GM18867 (cell line): Measurements from ENCODE around the gene AAK1.
"Not testable (repeated sequence)": the region's sequence is repeated elsewhere in the genome, so short reads cannot be mapped to it uniquely, and the experiment has no call there.

Experiments
- ATAC-seq: cut with Tn5 transposase; IDR thresholded peaks from one replicate; pipeline ENCODE4 v1.9.1; 2021; ENCODE audit warnings: mild to moderate bottlenecking, moderate library complexity; ENCODE audit not compliant: unreplicated experiment

AAK1 gene

DNA sequence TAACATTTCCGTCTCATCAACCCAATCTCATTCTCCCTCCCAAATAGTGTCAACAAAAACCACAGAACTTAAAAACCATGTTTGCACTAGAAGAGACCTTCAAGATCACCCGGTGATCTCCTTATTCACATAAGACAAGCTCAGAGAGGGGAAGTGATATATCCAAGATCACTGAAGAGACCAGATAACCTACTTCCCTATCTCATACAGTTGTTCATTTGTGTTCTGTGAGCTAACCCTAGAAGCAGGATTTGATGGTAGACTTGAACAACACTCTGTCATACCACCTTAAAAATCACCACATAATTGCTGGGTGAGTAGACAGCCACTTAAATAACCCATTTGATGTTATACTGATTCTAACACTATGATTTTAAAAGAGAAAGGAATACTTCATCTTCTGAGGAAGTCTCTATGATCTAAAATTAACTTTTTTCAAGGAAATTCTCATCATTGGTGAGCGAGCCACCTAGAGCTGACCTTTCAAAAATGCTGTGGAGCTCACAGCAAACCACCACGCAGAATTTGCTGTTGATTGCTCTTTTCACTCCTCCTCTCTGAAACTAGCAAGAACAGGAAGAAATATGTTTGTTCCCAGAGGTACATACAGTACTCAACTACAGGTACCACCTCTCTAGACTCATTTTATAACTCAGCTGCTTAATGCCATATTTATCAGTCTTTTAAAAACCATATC lies 15.1 kb downstream of the AAK1 start:
- no peak for ATAC-seq

DNA sequence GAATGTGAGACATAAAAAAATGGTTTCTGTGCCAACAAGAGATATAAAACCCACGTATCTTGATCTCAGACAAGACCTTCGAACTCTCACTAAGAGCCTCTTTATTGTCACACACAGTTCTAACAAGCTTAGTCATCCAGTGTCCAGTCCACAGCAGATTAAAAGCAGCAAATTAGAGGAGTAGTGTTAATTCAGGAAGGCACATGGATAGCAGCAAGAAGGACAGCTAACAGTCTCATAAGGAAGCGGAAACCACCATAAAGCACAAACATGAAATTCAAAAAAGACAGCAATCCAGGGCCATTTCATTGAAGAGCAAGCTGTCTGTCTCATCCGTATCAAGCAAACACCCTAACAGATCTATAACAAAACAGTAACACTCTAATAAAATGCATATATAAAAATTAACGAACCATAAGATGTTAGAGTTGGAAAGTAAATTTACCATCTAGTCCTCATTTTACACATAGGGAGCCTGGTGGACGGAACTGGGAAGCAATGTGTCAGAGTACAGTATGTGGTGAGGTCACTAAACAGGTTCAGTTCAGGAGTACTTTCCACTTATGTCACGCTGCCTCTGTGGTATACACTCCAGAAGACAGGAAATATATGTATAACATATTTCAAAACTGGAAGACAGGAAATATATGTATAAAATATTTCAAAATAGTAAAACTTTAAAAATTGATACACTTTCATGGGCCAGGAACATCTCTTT lies 18.3 kb downstream of the AAK1 start:
- ATAC-seq, result no peak

DNA sequence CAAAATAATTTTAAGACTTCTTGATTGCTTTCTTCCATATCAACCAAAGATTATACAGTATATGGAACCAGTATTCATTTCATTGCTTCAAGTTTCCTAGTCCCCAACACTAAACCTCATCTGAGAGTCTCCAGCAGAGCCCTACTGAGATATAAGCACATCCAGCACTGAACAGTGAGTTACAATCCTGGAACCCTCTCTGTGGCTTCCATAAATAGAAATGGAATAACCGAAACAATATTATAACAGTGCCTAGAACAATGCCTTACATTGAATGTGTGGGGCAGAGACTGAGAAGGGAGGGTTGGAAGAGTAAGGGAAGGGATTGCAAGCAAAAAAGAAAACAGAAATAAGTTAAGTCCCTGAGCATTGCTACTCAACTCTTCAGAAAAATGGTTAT lies 18.9 kb downstream of the AAK1 start:
- no peak for ATAC-seq

DNA sequence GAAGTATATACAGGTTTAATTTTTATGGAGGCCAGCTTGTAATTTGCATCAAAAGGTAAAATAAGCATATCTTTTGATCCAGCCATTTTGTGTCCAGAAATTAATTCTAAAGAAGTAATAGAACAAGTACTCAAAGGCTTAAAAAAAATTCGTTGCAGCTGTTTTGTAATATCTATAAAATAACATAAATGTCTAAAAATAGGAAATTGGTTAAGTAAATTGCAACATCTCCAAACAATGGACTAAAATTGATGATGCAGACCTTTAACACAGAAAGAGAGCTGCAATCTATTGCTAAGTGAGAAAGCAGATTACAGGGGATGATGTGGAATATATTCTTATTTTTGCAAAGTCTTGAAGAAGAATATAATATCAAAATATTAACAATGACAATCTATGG lies 19.4 kb downstream of the AAK1 start:
- ATAC-seq, result no peak

DNA sequence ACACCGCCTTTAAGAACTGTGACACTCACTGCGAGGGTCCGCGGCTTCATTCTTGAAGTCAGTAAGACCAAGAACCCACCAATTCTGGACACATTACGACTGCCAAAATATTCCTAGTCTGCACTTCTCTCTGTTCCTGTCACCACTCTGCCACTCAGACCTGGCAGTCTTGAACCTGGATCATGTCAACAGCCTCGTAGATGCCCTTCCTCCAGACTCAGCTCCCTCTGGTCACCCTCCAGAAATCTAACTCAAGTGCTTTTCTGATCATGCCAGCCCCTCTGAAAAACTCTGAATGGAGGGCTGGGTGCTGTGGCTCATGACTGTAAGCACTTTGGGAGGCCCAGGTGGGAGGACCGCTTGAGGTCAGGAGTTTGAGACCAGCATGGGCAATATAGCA lies 20.3 kb downstream of the AAK1 start:
- ATAC-seq, result no peak

DNA sequence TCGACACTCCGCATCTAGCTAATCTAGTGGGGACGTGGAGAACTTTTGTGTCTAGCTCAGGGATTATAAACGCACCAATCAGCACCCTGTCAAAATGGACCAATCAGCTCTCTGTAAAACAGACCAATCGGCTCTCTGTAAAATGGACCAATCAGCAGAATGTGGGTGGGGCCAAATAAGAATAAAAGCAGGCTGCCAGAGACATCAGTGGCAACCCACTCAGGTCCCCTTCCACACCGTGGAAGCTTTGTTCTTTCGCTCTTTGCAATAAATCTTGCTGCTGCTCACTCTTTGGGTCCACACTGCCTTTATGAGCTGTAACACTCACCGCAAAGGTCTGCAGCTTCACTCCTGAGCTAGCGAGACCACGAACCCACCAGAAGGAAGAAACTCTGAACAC lies 20.7 kb downstream of the AAK1 start:
- ATAC-seq, result not testable (repeated sequence)

DNA sequence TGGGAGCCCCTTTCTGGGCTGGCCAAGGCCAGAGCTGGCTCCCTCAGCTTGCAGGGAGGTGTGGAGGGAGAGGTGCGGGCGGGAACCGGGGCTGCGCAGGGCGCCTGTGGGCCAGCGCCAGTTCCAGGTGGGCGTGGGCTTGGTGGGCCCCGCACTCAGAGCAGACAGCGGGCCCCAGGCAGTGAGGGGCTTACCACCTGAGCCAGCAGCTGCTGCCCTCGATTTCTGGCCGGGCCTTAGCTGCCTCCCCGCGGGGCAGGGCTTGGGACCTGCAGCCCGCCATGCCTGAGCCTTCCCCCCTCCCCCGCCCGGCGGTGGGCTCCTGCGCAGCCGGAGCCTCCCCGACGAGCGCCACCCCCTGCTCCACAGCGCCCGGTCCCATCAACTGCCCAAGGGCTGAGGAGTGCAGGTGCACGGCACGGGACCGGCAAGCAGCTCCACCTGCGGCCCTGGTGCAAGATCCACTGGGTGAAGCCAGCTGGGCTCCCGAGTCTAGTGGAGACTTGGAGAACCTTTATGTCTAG lies 21.5 kb downstream of the AAK1 start:
- ATAC-seq, result not testable (repeated sequence)

DNA sequence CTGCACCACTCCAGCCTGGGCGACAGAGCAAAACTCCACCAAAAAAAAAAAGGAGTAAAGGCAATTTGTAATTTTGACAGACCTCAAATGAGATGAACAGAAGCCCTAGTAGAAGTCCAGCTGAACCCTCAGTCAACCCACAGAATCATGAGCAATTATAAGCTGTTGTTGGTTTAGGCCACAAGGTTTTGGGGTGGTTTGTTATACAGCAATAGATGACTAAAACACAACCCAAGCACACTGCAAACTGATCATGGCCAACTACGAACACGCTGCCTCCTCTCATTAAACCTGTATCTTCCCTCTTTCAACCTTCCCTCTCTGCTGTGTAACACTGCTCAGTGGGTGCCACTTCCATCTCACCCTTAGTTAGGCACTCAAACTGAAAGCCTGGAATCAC lies 22.1 kb downstream of the AAK1 start:
- no peak for ATAC-seq

DNA sequence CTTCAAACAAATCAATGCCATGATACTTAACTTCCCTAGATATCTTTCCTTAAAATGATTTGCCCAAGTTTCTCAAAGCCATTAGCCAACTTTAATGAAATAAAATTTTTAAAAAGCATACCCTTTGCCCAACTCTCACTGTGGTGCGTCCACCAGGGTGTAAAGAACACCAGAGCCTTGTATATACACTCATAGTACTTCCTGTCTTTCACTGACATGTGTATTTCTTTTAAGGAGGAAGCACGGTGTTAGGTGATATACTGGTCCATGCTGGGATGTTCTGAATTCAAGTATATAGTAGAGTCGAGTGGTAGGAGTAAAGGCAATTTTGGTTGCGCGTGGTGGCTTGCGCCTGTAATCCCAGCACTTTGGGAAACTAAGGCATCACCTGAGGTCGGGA lies 22.7 kb downstream of the AAK1 start:
- ATAC-seq, result no peak

DNA sequence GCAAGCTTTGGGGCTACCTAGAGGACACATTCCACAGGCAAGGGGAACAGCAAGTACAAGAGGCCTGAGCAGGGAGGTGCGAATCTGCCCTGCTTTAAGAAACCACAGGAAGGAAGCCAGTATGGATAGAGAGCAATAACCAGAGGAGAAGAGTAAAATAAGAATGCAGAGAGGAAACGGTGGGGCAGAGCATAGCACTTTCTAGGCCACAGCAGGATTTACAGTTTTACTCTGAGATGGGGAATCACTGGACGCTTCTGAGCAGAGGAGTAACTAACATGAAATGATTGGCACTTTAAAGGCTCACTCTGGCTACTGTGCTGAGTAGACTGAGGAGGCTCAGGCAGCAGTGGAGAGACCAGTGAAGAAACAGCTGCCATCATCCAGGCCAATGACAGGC lies 23.8 kb downstream of the AAK1 start:
- ATAC-seq, result no peak

DNA sequence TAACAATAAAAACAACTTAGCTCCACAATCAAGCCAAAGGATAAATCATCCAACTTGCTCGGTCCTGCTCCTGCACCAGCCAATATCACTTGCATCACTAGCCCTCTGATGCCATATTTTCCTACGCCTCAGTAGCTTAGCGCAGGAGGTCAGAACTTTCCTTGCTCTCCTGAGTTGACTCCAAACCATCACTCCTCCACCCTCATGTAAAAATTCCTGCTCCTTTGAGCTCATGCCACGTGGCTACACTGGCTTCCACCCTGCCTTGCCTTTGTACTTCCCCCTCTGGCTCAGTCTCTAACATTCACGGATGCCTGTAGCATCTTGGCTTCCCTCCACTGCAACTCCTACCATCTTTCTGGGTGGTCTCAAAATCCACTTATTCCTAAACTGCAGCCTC lies 25.2 kb downstream of the AAK1 start:
- ATAC-seq, result no peak

DNA sequence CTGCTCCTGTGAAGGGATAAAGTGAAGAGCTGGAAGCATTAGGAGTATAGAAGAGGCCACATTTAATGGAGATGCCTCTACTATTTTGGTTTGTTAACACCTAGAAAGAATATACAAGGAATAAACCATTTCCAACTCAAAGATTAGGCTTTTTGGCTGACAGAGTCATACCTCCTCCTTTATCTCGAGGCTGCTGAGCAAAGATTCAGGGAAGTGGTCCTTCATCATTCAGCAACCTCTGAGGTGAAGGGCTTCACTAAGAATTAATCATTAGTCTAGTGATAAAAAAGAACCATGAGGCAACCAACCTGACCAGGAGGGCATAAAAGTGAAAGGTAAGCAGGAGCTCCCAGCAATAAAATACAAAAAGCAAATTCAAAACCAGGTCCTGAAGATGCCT lies 25.8 kb downstream of the AAK1 start:
- no peak for ATAC-seq

DNA sequence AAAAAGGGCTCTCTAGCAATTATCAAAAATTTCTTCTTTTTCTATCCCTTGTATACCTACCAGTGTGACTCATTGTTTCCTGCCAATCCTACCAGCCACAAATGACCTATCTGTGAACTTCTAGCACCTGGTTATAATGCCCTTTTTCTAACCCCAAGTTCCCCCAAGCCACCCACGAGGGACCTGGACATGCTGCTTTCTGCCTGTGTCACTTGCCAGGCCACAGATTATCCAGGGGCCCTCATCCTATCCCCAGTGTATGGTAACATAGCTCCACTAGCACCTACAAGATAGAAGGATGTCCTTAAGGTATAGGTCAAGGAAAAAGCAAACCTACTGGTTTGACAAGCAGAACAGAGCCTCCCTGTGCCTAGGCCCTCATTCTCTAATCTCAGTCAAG lies 26.8 kb downstream of the AAK1 start:
- ATAC-seq, result peak; percentile 61

DNA sequence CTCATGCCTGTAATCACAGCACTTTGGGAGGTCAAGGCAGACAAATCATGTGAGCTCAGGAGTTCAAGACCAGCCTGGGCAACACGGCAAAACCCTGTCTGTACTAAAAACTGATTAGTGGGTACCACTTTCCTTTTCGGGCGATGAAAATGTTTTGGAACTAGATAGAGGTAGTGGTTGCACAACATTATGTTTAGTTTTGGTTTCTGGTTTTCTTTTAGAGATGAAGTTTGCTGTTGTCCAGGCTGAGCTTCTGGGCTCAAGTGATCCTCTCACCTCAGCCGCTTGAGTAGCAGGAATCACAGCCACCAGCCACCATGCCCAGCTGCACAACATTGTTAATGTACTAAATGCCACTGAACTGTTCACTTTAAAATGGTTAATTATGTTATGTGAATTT lies 27.6 kb downstream of the AAK1 start:
- ATAC-seq, result peak; percentile 53

DNA sequence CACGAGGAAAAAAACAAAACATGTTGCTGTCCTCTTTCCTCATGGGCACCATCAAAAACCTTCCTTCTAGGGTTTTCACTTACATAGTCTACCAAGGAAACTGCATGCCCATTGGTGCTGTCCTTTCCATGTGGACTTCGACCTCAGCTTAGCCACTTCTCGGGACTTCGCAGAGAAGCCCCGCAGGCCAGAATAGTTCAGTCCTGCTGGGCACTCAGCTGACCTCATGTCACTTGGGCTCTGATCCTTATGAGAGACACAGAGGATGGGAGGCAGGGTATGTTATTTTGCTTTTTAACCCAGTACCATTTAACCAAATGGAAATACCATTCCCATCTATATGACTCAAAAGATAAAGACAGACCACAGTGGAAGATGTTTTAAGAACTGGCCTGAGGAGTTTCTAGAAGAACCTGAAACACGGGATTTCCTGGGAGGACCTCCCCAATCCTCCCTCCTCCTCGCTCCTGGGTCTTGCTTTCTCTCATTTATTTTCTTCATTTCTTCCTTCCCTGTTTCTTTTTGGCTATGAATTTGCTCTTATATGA lies 28.4 kb downstream of the AAK1 start:
- ATAC-seq, result no peak

DNA sequence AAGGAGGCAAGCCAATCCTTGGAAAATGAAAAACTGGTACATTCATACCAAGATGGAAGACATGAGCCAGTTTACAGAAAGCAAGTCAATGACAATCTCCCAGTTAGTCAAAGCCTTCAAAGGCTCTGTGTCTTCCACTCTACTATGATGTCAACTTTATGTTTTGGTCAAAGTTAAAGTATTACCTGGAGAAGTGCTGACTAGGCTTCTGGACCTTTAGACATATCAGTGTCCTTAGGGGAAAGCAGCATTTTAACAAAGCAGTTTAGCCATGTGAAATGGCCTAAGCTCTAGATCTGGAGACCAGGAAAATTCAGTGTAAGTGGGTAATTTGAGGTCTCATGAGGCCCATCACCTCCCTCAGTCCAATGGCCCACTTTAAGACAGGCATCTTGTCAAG lies 30.8 kb downstream of the AAK1 start:
- no peak for ATAC-seq

DNA sequence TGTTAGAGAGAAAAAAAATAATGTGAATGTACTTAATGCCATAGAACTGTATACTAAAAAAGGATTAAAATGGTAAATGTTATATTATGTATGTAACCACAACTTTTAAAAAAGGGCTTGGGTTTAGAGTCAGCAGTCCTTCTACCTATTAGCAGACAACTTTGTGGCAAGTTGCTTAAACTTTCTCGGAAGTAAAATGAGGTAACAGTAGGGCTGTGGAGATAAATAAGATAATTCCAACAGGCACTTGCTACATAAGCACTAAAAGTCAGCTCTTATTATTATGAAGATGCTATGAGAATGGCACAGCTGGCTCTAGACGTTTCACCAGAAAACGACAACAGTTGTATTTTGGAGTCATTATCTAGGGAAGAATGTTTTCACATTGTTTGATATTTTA lies 31.3 kb downstream of the AAK1 start:
- no peak for ATAC-seq

DNA sequence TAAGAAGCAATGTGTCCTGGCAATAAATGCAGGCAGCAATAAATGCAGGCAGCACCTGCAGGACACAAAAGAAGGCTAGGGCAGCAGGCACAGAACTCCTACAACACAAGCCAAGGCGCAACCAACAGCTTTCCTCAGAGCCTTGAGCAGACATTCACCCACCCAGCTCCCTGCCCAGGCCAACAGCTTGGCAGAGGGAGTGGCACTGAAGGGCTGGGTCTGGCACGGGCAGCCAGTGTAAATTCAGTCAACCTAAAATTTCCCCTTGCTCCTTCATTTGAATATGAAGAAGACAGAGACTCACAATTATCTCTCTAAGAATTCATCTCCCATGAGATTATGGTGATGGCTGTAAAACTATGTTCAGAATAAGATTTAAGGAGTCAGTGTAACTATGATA lies 35.4 kb downstream of the AAK1 start:
- no peak for ATAC-seq

DNA sequence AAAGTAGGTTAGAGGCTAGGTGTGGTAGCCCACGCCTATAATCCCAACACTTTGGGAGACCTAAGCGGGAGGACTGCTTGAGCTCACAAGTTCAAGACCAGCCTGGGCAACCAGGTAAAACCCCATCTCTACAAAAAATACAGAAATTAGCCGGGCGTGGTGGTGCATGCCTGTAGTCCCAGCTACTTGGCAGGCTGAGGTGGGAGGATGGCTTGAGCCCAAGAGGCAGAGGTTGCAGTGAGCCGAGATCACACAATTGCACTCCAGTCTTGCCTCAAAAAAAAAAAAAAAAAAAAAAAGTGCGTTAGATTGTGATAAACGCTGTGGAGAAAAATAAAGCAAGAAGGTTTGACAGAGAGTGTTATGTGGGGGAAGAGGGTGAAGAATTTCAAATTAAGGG lies 36.8 kb downstream of the AAK1 start:
- ATAC-seq, result not testable (repeated sequence)

DNA sequence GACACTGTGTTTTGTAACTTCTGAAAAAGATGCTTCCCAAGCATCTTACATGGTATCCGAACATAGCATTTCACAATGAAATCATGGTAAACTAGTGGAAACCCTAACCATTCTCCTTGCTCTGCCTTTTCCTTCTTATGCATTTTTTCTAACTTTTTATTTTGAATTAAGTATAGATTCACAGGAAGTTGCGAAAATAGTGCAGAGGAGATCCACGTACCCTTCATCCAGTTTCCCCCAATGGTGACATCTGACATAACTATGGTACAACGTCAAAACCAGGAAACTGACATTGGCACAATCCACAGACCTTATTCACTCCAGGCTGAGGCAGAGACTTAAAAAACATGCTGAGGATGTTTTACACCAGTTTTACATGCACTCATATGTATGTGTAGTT lies 38.3 kb downstream of the AAK1 start:
- ATAC-seq, result no peak

DNA sequence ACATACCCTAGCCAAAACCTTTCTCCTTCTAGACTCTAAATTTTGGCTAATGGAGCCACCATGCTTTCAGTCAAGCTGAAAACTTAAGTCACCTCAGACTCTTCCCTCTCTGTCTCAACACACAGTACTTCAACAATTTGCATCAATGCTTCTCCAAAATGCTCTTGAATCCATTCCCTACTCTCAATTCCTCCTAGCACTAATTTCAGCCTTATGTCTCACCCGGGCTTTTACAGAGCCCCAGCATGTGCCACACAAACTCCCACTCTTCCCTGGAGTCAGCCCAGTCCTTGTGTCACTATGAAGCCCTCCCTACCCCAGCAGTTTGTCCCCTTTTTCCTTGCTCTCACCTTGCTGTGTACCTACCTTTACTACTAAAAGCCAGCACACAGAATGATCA lies 38.7 kb downstream of the AAK1 start:
- ATAC-seq, result no peak

DNA sequence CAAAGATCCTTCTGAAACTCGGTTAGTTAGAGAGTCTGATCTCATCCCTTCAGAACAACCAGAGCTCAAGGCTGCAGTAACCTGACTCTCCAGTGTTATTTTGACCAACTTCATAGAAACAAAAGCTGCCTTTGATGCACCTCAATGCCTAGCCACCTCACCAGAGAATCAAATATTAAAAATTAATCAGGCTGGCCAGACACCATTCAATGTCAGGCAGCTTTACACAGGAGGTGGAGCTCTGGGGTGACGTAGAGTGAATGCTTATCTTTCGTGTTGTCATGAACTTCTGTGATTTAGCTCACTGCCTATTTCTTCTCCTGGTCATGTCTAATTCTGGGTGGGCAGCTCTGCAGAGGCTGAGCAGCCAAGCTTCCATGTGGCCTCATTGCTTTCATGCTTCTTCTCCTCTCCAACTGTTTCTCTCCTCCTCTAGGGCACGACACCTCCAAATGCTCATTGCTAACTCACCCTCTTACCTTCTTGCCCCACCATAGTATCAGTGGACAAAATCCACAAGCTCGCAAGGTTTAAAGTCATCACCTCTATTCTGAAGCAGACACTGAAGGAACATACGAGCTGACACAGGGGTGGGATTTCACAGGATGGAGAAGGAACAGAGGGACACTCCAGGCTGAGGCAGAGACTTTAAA lies 39.4 kb downstream of the AAK1 start:
- no peak for ATAC-seq
